GM18505 (cell line): Measurements from ENCODE around the gene ADSS2.
A peak's percentile ranks its signal among the peaks of the same experiment; 100 is the strongest.
"Not testable (repeated sequence)": the region's sequence is repeated elsewhere in the genome, so short reads cannot be mapped to it uniquely, and the experiment has no call there.

Source experiments
- ATAC-seq: cut with Tn5 transposase; IDR thresholded peaks from one replicate; pipeline ENCODE4 v1.9.1; 2021; ENCODE audit not compliant: unreplicated experiment
- POLR2A ChIP-seq: IDR thresholded peaks from 4 replicates; pipeline ENCODE4 v1.6.1; 2011; ENCODE audit warnings: borderline replicate concordance; ENCODE audit not compliant: insufficient read depth, insufficient read length; ENCODE audit errors: extremely low read depth

Gene ADSS2

DNA sequence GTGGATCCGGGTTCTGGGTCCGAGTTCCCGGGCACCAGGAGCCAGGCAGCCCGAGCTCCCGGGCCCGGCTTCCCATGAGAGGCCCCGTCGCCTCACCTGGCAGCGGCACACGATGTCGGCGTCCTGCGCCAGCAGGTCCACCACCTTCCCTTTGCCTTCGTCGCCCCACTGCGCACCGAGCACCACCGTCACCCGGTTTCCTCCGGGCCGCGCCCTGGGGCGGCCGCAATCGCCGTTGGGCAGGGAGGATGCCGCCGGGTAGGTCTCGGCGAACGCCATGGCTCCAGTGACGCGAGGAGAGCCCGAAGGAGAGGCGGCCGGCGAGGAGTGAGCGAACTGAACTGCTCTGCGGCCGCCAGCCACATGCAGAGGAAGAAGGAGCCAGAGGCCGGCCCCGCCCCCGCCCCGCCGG is at the start of gene ADSS2:
Gene ADSS2 (minus strand): TSS at position 371 of the 412 bp plus-strand sequence. CDS start 92 bp downstream, at position 279.
- TF ChIP-seq POLR2A, result peak; percentile 93
- ATAC-seq, result no peak

DNA sequence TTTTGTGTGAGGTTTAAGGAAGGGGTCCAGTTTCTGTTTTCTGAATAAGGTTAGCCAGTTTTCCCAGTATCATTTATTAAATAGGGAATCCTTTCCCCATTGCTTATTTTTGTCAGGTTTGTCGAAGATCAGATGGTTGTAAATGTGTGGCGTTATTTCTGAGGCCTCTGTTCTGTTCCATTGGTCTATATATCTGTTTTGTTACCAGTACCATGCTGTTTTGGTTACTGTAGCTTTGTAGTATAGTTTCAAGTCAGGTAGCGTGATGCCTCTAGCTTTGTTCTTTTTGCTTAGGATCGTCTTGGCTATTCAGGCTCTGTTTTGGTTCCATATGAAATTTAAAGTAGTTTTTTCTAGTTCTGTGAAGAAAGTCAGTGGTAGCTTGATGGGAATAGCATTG is 48.8 kb upstream of the ADSS2 start:
- not testable (repeated sequence) for ATAC-seq

DNA sequence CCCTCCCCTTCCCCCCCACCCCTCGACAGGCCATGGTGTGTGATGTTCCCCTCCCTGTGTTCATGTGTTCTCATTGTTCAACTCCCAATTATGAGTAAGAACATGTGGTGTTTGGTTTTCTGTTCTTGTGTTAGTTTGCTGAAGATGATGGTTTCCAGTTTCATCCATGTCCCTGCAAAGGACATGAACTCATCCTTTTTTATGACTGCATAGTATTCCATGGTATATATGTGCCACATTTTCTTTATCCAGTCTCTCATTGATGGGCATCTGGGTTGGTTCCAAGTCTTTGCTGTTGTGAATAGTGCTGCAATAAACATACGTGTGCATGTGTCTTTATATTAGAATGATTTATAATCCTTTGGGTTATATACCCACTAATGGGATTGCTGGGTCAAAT is 47.8 kb upstream of the ADSS2 start:
- ATAC-seq, result not testable (repeated sequence)

DNA sequence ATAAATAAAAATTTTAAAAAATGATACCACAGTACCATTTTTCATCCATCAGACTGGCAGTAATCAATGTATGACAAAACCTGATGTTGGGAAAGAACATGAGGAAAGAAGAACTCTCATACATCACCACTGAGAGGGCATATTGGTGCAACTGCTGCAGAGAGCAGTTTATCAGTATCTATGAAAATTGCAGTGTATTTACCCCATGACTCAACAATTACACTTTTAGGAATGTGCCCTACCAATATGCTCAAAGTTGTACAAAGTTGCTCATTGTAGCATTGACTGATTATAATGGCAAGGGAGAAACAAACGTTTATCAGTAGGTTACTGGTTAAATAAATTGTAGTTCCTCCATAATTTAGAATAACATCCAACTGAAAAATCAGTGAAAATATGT is 46.1 kb upstream of the ADSS2 start:
- no peak for TF ChIP-seq POLR2A
- ATAC-seq, result no peak

DNA sequence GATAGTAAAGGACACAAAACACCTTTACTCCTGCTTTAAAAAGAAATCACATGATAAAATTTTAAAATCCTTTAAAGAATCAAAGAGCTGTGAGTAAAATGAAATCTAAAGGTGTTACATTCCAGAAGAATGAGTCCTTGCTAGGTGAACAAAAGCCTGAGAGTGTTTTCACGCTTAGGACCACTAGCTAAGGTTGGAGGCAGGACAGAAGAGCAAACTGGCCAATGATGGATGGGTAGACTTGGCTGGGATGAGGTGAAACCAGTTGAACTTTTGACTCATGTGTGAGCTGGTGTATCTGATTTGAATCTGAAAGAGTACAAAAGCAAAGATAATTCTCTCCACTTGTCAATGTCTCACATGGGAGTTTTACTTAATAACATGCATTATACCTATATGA is 44.5 kb upstream of the ADSS2 start:
- no peak for TF ChIP-seq POLR2A
- ATAC-seq, result no peak

DNA sequence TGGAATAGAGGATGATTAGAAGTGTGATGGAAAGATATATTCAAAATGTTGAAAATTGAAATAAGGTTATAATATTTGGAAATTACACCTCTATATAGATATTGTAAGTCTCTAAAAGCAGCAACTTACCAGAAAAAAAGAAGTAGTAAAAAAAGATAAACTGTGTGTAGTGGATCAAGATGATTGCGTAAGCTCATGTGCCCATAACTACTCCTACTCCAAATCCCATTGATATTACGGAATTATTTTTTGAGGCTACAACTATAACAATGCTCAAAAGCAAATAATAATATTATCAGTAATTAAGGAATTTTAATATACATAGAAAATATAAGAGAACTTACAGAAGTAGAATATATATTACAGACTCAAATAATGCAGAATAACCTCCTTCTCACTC is 42.9 kb upstream of the ADSS2 start:
- TF ChIP-seq POLR2A, result no peak
- ATAC-seq, result no peak

DNA sequence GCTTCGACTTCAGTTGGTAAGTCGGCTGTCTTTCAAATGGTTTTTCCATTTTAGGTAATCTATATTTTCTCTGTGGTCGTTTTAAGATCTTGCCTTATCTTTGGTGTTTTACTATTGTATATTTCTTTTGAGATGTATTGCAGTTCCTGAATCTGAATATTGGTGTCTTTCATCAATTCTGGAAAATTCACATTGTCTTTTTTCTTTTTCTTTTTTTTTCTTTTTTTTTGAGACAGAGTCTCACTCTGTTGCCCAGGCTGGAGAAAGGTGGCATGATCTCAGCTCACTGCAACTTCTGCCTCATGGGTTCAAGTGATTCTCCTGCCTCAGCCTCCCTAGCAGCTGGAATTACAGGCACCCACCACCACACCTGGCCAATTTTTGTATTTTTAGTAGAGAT is 33.3 kb upstream of the ADSS2 start:
- ATAC-seq, result not testable (repeated sequence)

DNA sequence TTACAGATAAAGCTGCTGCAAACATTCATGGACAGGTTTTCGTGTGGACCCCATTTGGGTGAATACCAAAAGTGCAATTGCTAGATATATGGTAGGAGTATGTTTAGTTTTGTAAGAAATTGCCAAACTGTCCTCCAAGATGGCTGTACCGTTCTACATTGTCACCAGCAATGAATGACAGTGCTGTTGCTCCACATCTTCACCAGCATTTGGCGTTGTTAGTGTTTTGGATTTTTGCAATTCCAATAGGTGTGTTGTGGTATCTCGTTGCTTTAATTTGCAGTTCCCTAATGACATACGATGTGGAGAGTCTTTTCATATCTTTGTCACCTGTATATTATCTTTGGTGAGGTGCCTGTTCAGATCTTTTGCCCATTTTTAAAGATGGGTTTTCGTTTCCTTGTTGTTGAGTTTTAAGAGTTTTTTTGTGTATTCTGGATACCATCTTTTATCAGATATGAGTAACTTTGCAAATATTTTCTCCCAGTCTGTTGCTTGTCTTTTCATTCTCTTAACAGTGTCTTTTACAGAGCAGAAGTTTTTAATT is 21.4 kb upstream of the ADSS2 start:
- TF ChIP-seq POLR2A, result no peak
- no peak for ATAC-seq

DNA sequence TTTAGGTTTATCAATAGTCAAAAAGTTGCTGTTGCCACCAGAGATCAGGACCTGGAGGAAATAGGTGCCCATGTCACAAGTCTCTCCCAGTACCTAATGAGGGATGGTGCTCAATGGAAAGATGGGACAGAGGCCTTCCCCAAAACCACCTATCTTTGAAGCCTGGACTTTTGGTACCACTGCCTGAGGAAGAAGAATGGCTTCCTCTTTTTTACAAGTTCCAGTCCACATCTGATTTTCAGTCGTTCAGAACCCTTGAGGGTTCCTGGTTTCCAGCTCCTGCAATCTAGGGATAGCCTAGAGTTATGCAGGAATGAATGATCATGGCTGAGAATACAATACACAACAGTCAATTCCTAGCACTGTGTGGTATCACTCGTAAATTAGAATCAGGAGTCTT is 15.0 kb upstream of the ADSS2 start:
- ATAC-seq, result no peak
- TF ChIP-seq POLR2A, result no peak

DNA sequence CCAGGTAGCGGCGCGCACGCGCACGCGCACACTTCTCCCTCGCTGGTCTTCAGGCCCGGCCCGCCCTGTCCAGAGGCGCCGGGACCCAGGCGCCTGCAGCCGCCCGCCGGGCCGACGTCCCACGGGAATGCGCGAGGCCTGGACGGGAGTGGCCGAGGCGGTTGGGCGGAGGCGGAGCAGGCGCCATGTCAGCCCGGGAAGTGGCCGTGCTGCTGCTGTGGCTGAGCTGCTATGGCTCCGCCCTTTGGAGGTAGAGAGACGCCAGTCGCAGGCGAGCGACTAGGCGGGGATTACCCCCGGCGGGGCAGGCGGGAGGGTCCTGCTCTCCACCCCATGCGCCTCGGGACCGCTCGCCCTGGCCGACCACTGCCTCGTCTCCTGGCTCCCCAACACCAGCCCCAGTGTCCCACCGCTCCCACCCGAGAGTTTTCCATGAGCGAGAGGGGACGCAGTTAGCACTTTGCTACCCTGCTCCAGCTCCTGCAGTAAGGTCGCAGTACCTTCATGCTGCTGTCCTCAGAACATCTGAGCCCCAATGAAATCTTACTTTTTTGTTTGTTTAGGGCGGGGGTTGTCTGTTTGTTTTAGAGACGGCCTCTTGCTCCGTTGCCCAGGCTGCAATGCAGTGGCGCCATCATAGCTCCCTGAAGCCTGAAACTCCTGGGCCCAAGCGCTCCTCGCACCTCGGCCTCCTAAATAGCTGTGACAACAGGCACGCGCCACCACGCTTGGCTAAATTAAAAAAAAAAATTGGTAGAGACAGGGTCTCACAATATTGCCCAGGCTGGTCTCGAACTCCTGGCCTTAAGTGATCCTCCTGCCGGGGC is 9.7 kb upstream of the ADSS2 start, which contains the start of gene CATSPERE:
Gene CATSPERE (plus strand): TSS at position 29 of the 827 bp plus-strand sequence. CDS start 157 bp downstream, at position 186.
- TF ChIP-seq POLR2A, result peak; percentile 75
- peak; percentile 99 for ATAC-seq

DNA sequence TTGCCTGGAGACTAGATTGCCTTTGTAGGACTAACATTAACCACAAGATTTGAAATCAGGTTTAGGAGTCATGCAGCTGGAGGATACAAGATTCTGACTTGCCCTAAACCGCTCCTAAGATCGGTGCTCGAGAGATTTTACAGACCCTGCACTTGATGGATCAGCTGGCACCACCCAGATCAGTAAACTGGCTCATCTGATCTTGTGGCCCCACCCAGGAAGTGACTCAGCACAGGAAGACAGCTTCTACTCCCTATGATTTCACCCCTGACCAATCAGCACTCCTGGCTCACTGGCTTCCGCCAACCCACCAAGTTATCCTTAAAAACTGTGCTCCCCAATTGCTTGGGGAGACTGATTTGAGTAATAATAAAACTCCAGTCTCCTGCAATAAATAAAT is 8.5 kb upstream of the ADSS2 start:
- ATAC-seq, result no peak
- TF ChIP-seq POLR2A, result no peak

DNA sequence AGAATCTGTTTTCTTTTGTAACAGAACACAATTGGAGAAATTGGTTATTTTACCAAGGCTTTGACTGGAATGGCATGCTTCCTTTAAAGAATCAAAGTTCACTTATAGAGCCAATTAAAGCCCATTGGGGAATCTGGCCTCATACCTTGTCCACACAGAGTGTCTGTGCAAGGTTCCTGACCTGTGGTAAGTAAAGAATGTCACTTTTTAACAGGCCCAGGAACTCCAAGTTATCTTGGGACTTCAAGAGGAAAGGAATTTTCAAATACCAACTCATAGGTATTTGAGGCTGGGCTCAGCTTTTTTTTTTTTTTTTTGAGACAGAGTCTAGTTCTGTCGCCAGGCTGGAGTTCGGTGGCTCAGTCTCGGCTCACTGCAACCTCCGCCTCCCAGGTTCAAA is 7.1 kb upstream of the ADSS2 start:
- TF ChIP-seq POLR2A, result no peak
- ATAC-seq, result no peak

DNA sequence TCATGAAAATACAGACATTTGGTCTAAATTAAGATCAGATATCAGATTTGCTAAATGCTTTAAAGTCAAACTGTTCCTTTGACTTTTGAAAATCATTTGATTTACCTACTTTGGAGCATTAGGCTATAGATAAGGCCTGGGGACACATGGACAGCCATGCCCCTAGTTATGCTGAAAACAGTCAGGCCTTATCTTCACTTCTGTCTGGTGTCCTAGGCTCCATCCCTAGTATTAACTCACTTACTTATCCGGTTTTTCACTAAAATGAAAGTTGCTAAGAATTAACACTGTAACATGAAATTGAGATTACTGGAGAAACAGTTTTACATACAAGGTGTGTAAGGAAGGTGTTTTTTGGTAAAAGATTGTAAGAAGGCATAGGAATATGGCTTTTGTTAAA is 4.9 kb upstream of the ADSS2 start:
- no peak for TF ChIP-seq POLR2A
- no peak for ATAC-seq

DNA sequence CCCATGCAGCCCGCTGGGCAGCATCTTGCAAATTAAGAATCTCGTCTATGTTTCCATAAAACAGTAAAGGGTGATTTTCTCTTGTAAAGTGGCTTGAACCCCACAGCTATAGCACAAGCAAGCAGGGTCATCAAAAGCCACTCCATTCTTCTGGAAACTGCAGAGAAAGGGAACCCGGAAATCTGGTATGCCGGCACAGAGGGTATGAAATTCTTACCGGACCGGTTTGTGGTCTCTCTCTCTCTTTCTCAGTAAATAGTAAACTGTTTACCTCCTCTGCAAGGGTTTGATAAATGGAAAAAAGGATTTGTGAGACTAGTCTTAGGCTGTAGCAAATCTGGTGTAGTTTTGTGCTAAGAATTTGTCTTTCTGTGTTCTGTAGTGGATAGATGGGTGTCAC is 2.7 kb upstream of the ADSS2 start:
- ATAC-seq, result no peak
- TF ChIP-seq POLR2A, result no peak
